ENCODE results near the gene VPREB3.
A peak's percentile ranks its signal among the peaks of the same experiment; 100 is the strongest.

VPREB3 gene
- 0 to 0.18 (median 0.06) reads per million in 4 experiments for total RNA-seq

GRCh38 chr22:23754220-23754919, at the start of gene VPREB3:
Gene VPREB3, minus strand, starts transcription at chr22:23754425. Its CDS starts 62 bp downstream, at chr22:23754363.
- DNase-seq: no peak

GRCh38 chr22:23803001-23803819, 49.0 kb upstream of the VPREB3 start:
- no peak for DNase-seq

- DNase-seq: no peak
Measured at GRCh38 chr22:23801886-23802377, 47.7 kb upstream of the VPREB3 start.

- DNase-seq: no peak
Measured at GRCh38 chr22:23801238-23801821, 47.1 kb upstream of the VPREB3 start.

GRCh38 chr22:23800297-23801237, 46.3 kb upstream of the VPREB3 start:
- DNase-seq: no peak

GRCh38 chr22:23796461-23796860, 42.2 kb upstream of the VPREB3 start:
- DNase-seq: no peak

- DNase-seq: no peak
Measured at GRCh38 chr22:23793326-23793725, 39.1 kb upstream of the VPREB3 start.

- no peak for DNase-seq
Measured at GRCh38 chr22:23791738-23792645, 37.8 kb upstream of the VPREB3 start.

- DNase-seq: no peak
Measured at GRCh38 chr22:23790819-23791737, 36.9 kb upstream of the VPREB3 start.

GRCh38 chr22:23789638-23790037, 35.4 kb upstream of the VPREB3 start:
- no peak for DNase-seq

- no peak for DNase-seq
Measured at GRCh38 chr22:23789121-23789520, 34.9 kb upstream of the VPREB3 start.

- DNase-seq: no peak
Measured at GRCh38 chr22:23787910-23788309, 33.7 kb upstream of the VPREB3 start.

GRCh38 chr22:23787600-23787896, 33.3 kb upstream of the VPREB3 start:
- no peak for DNase-seq

- DNase-seq: peak; percentile 90
Measured at GRCh38 chr22:23786752-23787599, 32.8 kb upstream of the VPREB3 start, which contains the start of gene SMARCB1. Gene SMARCB1, plus strand, starts transcription at chr22:23786966. Its CDS starts 204 bp downstream, at chr22:23787170.

GRCh38 chr22:23786261-23786710, 32.1 kb upstream of the VPREB3 start:
- no peak for DNase-seq

GRCh38 chr22:23784215-23784732, 30.0 kb upstream of the VPREB3 start:
- DNase-seq: no peak

- no peak for DNase-seq
Measured at GRCh38 chr22:23783265-23784150, 29.3 kb upstream of the VPREB3 start.

- no peak for DNase-seq
Measured at GRCh38 chr22:23782703-23783102, 28.5 kb upstream of the VPREB3 start.

Data from effector CD8-positive, alpha-beta T cell (primary cell).